Chondrocyte (in vitro differentiated cells): ENCODE measurements around the gene TET2. TPM values are rescaled to one million over a fixed set of nuclear protein-coding genes. Genes with fewer than 3 reads are reported as not detected.
A peak's percentile ranks its signal among the peaks of the same experiment; 100 is the strongest.

Experiments
- DNase-seq: peaks from one replicate; pipeline ENCODE4 v3.0.0; 2021; ENCODE audit warnings: mixed read lengths, low spot score
- H3K27ac Mint-ChIP-seq: one replicate; pipeline ENCODE4 v1.8.0; 2021; ENCODE audit warnings: mild to moderate bottlenecking, moderate library complexity, mixed read lengths; ENCODE audit not compliant: unreplicated experiment
- H3K27me3 Mint-ChIP-seq: 2 replicates; pipeline ENCODE4 v1.8.0; 2021; ENCODE audit warnings: low read depth, mixed read lengths
- H3K36me3 Mint-ChIP-seq: 2 replicates; pipeline ENCODE4 v1.8.0; 2021; ENCODE audit warnings: low read depth, mixed read lengths
- H3K4me1 Mint-ChIP-seq: 2 replicates; pipeline ENCODE4 v1.8.0; 2021; ENCODE audit warnings: low read depth, mild to moderate bottlenecking, mixed read lengths
- H3K4me3 Mint-ChIP-seq: one replicate; pipeline ENCODE4 v1.8.0; 2021; ENCODE audit warnings: mild to moderate bottlenecking, moderate library complexity, mixed read lengths; ENCODE audit not compliant: unreplicated experiment
- H3K9me3 Mint-ChIP-seq: 2 replicates; pipeline ENCODE4 v1.8.0; 2021; ENCODE audit warnings: low read depth, mixed read lengths
- CTCF ChIP-seq: fragments of 200-600 bp; sonication (generic); IDR thresholded peaks from 2 replicates; pipeline ENCODE4 v1.5.0; 2021; ENCODE audit warnings: antibody characterized with exemption, mild to moderate bottlenecking, moderate library complexity
- total RNA-seq: library from RNA; stranded (reverse); gene quantifications from 3 replicates; pipeline ENCODE4 v1.2.1, GENCODE V29; 2021

TET2 gene
- total RNA-seq, 1 donor from 2014 or later: 19.6 TPM

- no peak overlapping the region for H3K27ac Mint-ChIP-seq
- H3K4me3 Mint-ChIP-seq: no peak overlapping the region
- no peaks in the 10 kb centered on the region for H3K4me1 Mint-ChIP-seq
- peaks cover 17% of the 10 kb centered on the region for H3K9me3 Mint-ChIP-seq
- H3K36me3 Mint-ChIP-seq: peaks cover 19% of the 10 kb centered on the region
- peak; percentile 22 for TF ChIP-seq CTCF
- DNase-seq: no peak
- H3K27me3 Mint-ChIP-seq: no peaks in the 10 kb centered on the region
These were observed 111.3 kb downstream of the TET2 start for GRCh38 chr4:105257817-105258495.

- H3K27ac Mint-ChIP-seq: no peak overlapping the region
- H3K4me3 Mint-ChIP-seq: no peak overlapping the region
- H3K4me1 Mint-ChIP-seq: no peaks in the 10 kb centered on the region
- peaks cover 24% of the 10 kb centered on the region for H3K36me3 Mint-ChIP-seq
- H3K9me3 Mint-ChIP-seq: no peaks in the 10 kb centered on the region
- no peaks in the 10 kb centered on the region for H3K27me3 Mint-ChIP-seq
- no peak for TF ChIP-seq CTCF
- DNase-seq: no peak
These were observed 119.0 kb downstream of the TET2 start for GRCh38 chr4:105265689-105266088.

- DNase-seq: no peak
- no peak for TF ChIP-seq CTCF
- Mint-ChIP-seq H3K27me3 (no peaks in the 10 kb centered on the region), H3K36me3 (peaks cover 30% of the 10 kb centered on the region), H3K4me1 (no peaks in the 10 kb centered on the region), H3K9me3 (no peaks in the 10 kb centered on the region), H3K27ac (no peak overlapping the region), H3K4me3 (no peak overlapping the region)
These were observed 120.6 kb downstream of the TET2 start for GRCh38 chr4:105267280-105267679.

GRCh38 chr4:105272002-105272401, 125.3 kb downstream of the TET2 start:
- Mint-ChIP-seq H3K36me3 (peaks cover 53% of the 10 kb centered on the region), H3K4me1 (no peaks in the 10 kb centered on the region), H3K27me3 (no peaks in the 10 kb centered on the region), H3K27ac (no peak overlapping the region), H3K4me3 (no peak overlapping the region), H3K9me3 (no peaks in the 10 kb centered on the region)
- no peak for DNase-seq
- TF ChIP-seq CTCF: no peak

- peaks cover 53% of the 10 kb centered on the region for H3K36me3 Mint-ChIP-seq
These were observed 126.6 kb downstream of the TET2 start for GRCh38 chr4:105273230-105273629.

More at GRCh38 chr4:105273230-105273629, 126.6 kb downstream of the TET2 start:
- Mint-ChIP-seq H3K4me1 (no peaks in the 10 kb centered on the region), H3K27ac (no peak overlapping the region), H3K4me3 (no peak overlapping the region), H3K9me3 (no peaks in the 10 kb centered on the region), H3K27me3 (no peaks in the 10 kb centered on the region)
- no peak for DNase-seq
- no peak for TF ChIP-seq CTCF
